ENCODE data around the gene KDM2A. TPM values are rescaled to one million over a fixed set of nuclear protein-coding genes. Genes with fewer than 3 reads are reported as not detected.

The KDM2A gene
- total RNA-seq, 3 donors from 2014 or later: 47.0 to 64.1 (median 61.9) TPM

GRCh38 chr11:67287355-67288197 lies 168.5 kb downstream of the KDM2A start:
- TF ChIP-seq POLR2AphosphoS5 (IDR thresholded peaks at IDR 0.05): no peak
- TF ChIP-seq, protein P1, sequence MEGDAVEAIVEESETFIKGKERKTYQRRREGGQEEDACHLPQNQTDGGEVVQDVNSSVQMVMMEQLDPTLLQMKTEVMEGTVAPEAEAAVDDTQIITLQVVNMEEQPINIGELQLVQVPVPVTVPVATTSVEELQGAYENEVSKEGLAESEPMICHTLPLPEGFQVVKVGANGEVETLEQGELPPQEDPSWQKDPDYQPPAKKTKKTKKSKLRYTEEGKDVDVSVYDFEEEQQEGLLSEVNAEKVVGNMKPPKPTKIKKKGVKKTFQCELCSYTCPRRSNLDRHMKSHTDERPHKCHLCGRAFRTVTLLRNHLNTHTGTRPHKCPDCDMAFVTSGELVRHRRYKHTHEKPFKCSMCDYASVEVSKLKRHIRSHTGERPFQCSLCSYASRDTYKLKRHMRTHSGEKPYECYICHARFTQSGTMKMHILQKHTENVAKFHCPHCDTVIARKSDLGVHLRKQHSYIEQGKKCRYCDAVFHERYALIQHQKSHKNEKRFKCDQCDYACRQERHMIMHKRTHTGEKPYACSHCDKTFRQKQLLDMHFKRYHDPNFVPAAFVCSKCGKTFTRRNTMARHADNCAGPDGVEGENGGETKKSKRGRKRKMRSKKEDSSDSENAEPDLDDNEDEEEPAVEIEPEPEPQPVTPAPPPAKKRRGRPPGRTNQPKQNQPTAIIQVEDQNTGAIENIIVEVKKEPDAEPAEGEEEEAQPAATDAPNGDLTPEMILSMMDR (IDR thresholded peaks at IDR 0.05): no peak
- TF ChIP-seq POLR2A (IDR thresholded peaks at IDR 0.05): no peak
- no peaks in the 10 kb centered on the region for H3K9me3 ChIP-seq
- peaks cover 8 to 21% of the 10 kb centered on the region in 2 donors for H3K4me1 ChIP-seq
- peak overlapping the region in 2 of 3 donors; percentile 74 to 82 for H3K4me3 ChIP-seq
- peaks cover 13% of the 10 kb centered on the region for H3K36me3 ChIP-seq
- no peak for DNase-seq (ENCODE audit: low spot score in 2 of 2)
- intact Hi-C loops (cut with DNase I; ENCODE audit: low total_unique reads): no loop called here
- no peaks in the 10 kb centered on the region for H3K27me3 ChIP-seq
- H3K27ac ChIP-seq: peak overlapping the region; percentile 97 to 99

DNA sequence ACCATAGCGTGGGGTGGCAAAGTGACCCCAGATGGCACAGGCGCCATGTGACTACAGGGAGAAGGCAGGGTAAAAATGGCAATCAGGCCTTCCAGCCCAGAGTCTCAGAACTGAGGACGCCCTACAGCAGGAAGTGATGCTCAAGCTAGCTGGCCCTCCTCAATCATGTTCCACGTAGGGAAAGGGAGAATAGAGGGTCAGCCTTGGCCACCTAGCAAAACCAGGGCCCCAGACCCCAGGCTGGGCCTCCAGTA lies 169.1 kb downstream of the KDM2A start:
- peaks cover 8 to 21% of the 10 kb centered on the region in 2 donors for H3K4me1 ChIP-seq
- no peaks in the 10 kb centered on the region for H3K27me3 ChIP-seq
- H3K9me3 ChIP-seq: no peaks in the 10 kb centered on the region
- H3K36me3 ChIP-seq: peaks cover 7% of the 10 kb centered on the region
- H3K27ac ChIP-seq: peak overlapping the region; percentile 97 to 99
- DNase-seq (ENCODE audit: low spot score in 2 of 2): no peak
- no peak for TF ChIP-seq POLR2AphosphoS5 (IDR thresholded peaks at IDR 0.05)
- TF ChIP-seq POLR2A (IDR thresholded peaks at IDR 0.05): no peak
- TF ChIP-seq, protein P1 (IDR thresholded peaks at IDR 0.05): no peak
- H3K4me3 ChIP-seq: peak overlapping the region; percentile 71 to 82 (median 74)
- intact Hi-C loops (cut with DNase I; ENCODE audit: low total_unique reads): no loop called here

DNA sequence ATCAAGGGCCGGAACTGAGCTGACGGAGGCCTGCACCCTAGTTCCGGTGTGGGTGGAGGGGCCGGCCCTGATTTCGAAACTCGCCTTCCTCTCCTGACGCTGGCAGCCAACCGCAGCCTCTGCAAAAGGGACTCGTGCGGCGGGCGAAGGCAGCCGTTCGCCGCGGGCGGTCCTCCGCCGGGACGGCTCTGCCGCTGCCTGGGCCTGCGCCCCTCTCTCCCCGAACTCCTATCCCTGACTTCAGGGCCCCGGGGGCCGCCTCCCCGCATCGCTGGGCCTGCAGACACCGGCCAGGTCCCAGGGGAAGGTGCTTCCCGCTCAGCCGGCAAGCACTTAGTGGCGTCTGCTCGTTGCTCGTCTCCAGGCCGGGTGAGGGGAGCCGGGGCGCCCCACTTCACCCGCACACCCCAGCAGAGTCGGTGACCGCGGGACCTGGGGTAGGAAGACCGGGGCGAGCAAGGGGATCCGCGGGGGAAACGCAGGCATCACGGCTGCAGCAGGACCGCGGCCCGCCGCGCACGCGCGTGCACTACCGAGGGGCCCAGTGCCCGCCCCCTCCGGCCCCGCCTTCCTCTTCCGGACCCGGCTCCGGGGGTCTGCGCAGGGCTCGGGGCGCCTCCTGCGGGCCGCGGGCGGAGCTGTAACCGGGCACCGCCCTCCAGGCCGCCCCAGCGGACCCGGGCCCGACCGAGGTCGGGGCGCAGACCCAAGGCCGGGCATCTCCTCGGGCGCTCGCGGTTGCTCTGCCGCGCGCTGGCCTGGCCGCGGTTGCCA lies 169.6 kb downstream of the KDM2A start:
- peak; percentile 79 to 85 for DNase-seq (ENCODE audit: low spot score in 2 of 2)
- peak overlapping the region; percentile 71 to 82 (median 74) for H3K4me3 ChIP-seq
- H3K36me3 ChIP-seq: peaks cover 2% of the 10 kb centered on the region
- intact Hi-C loops (cut with DNase I; ENCODE audit: low total_unique reads): no loop called here
- TF ChIP-seq POLR2A (IDR thresholded peaks at IDR 0.05) (peak; percentile 20), POLR2AphosphoS5 (IDR thresholded peaks at IDR 0.05) (peak; percentile 48 to 68 (median 61))
- TF ChIP-seq, protein P1 (IDR thresholded peaks at IDR 0.05): no peak
- no peaks in the 10 kb centered on the region for H3K9me3 ChIP-seq
- peak overlapping the region; percentile 97 to 99 for H3K27ac ChIP-seq
- H3K4me1 ChIP-seq: peaks cover 8 to 21% of the 10 kb centered on the region in 2 donors
- no peaks in the 10 kb centered on the region for H3K27me3 ChIP-seq

DNA sequence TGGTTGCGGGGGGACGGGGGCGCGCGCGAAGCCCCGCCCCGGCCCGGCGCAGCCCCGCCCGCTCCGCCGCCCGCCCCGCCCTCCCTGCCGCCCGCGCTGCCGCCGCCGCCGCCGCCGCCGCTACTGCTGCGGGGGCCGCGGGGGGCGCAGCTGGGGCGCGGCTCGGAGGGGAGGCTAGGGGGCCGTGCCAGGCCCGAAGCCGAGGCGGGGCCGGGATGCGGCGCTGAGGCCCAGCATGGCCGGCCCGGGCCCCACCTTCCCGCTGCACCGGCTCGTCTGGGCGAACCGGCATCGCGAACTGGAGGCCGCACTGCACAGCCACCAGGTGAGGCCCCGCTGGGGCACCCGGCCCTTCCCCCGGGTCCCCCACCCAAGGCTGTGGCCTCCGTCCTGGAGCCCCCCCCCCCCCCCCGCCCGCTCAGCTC lies 170.2 kb downstream of the KDM2A start, which contains the start of gene ANKRD13D:
TSS of gene ANKRD13D (plus strand) at position 78 of the 425 bp plus-strand sequence. CDS start at position 236, 158 bp downstream.
- Histone ChIP-seq H3K4me1 (peaks cover 8 to 21% of the 10 kb centered on the region in 2 donors), H3K36me3 (no peaks in the 10 kb centered on the region), H3K27me3 (no peaks in the 10 kb centered on the region), H3K27ac (peak within 1 kb of the TSS; percentile 97 to 99), H3K4me3 (peak within 1 kb of the TSS; percentile 71 to 82 (median 74)), H3K9me3 (no peaks in the 10 kb centered on the region)
- intact Hi-C loops (cut with DNase I; ENCODE audit: low total_unique reads): no loop called here
- TF ChIP-seq POLR2A (IDR thresholded peaks at IDR 0.05): no peak
- TF ChIP-seq POLR2AphosphoS5 (IDR thresholded peaks at IDR 0.05): no peak
- TF ChIP-seq, protein P1 (IDR thresholded peaks at IDR 0.05): no peak
- DNase-seq (ENCODE audit: low spot score in 2 of 2): no peak
